HCT116 (cell line): ENCODE data around the gene R3HDM4. TPM values are rescaled to one million over a fixed set of nuclear protein-coding genes. Genes with fewer than 3 reads are reported as not detected.

ENCODE experiments used
- ATAC-seq: fragments of 200-7000 bp; cut with Tn5 transposase; 2 replicates; pipeline ENCODE4 v1.9.1; 2020; ENCODE audit warnings: mild to moderate bottlenecking, moderate library complexity
- BruUV-seq: library from RNA; stranded (reverse); fragments of 400-500 nt; replicated peaks from 2 replicates; lab custom pipeline; 2021; lab: Mats Ljungman, UMichigan
- CTCF ChIA-PET: fragments of 300-600 bp; sonication (Branson Sonifier 250); formaldehyde crosslinking; loops from one replicate; lab custom pipeline; 2021; ENCODE audit warnings: antibody characterized with exemption; lab: Charles Lee
- POLR2A ChIA-PET: fragments of 300-600, 350-600 bp; sonication (Branson Sonifier 250); formaldehyde crosslinking; loops from one replicate; lab custom pipeline; 2021; ENCODE audit warnings: antibody characterized with exemption; lab: Charles Lee
- RAD21 ChIA-PET, 2 experiments: fragments of 300-600 bp; sonication (Branson Sonifier 250); formaldehyde crosslinking; loops; one replicate each; lab custom pipeline; 2023; ENCODE audit warnings: low total read pairs in 2 of 2; ENCODE audit not compliant: uncharacterized antibody in 2 of 2, unreplicated experiment in 2 of 2, low non-redundant PET in 1 of 2; lab: Charles Lee
- DNase-seq: peaks from one replicate; pipeline ENCODE4 v3.0.0-alpha.2; 2010; ENCODE audit warnings: low read depth, low spot score
- H2AFZ ChIP-seq: fragments of 200-600 bp; shearing (Covaris generic), sonication (generic); 2 replicates; pipeline ENCODE4 v1.6.1; 2017; ENCODE audit warnings: low read depth, mixed run types, mixed read lengths, antibody characterized with exemption, low read length; ENCODE audit not compliant: poor library complexity, severe bottlenecking
- H3K27ac ChIP-seq: 2 replicates; pipeline ENCODE4 v1.5.1; 2012; ENCODE audit warnings: low read depth, low read length
- H3K27me3 ChIP-seq: fragments of 200-600 bp; sonication (generic); 2 replicates; pipeline ENCODE4 v1.6.1; 2016; ENCODE audit warnings: mixed run types, low read length, mixed read lengths; ENCODE audit not compliant: insufficient read depth
- H3K36me3 ChIP-seq, 2 experiments: fragments of 200-500 bp in 1 of 2; fragments of 200-600 bp in 1 of 2; sonication (Bioruptor generic) in 1 of 2; sonication (generic) in 1 of 2; 2 replicates each; pipeline versions ENCODE4 v1.5.1 to v1.6.1; 2014 to 2016; ENCODE audit warnings: low read length in 2 of 2, inconsistent platforms in 1 of 2, mixed read lengths in 1 of 2, mixed run types in 1 of 2; ENCODE audit not compliant: insufficient read depth in 2 of 2, control insufficient read depth in 1 of 2
- H3K4me1 ChIP-seq, 2 experiments: fragments of 200-600 bp in 1 of 2; sonication (generic) in 1 of 2; 2 replicates each; pipeline versions ENCODE4 v1.5.1 to v1.6.1; 2012 to 2017; ENCODE audit warnings: low read length in 2 of 2, inconsistent platforms in 1 of 2, mild to moderate bottlenecking in 1 of 2, mixed read lengths in 1 of 2, mixed run types in 1 of 2, moderate library complexity in 1 of 2; ENCODE audit not compliant: insufficient read depth in 2 of 2, control insufficient read depth in 1 of 2
- H3K4me2 ChIP-seq: fragments of 200-600 bp; sonication (generic); 2 replicates; pipeline ENCODE4 v1.6.1; 2017; ENCODE audit warnings: mixed run types, low read length, mixed read lengths
- H3K4me3 ChIP-seq, 2 experiments: fragments of 200-600 bp in 1 of 2; sonication (generic) in 1 of 2; replicated peaks in 1 of 2; 2 replicates each; pipeline ENCODE4 v1.5.1; 2011 to 2016; ENCODE audit warnings: low read length in 2 of 2, control low read depth in 1 of 2, low read depth in 1 of 2, mild to moderate bottlenecking in 1 of 2, mixed read lengths in 1 of 2, mixed run types in 1 of 2
- H3K79me2 ChIP-seq: fragments of 200-600 bp; sonication (generic); 2 replicates; pipeline ENCODE4 v1.6.1; 2017; ENCODE audit warnings: mild to moderate bottlenecking, mixed run types, low read length, moderate library complexity, mixed read lengths; ENCODE audit not compliant: insufficient read depth
- H3K9ac ChIP-seq: fragments of 200-600 bp; sonication (generic); 2 replicates; pipeline ENCODE4 v1.6.1; 2016; ENCODE audit warnings: low read length, mixed read lengths
- H3K9me2 ChIP-seq: fragments of 200-600 bp; sonication (generic), shearing (Covaris generic); 2 replicates; pipeline ENCODE4 v1.6.1; 2017; ENCODE audit warnings: mixed run types, mild to moderate bottlenecking, moderate library complexity; ENCODE audit not compliant: insufficient read depth
- H3K9me3 ChIP-seq, 2 experiments: fragments of 200-500 bp in 1 of 2; fragments of 200-600 bp in 1 of 2; sonication (Bioruptor generic) in 1 of 2; sonication (generic) in 1 of 2; 2 replicates each; pipeline ENCODE4 v1.6.1; 2014 to 2017; ENCODE audit warnings: low read length in 2 of 2, mixed read lengths in 2 of 2, inconsistent platforms in 1 of 2, low read depth in 1 of 2, mild to moderate bottlenecking in 1 of 2, mixed run types in 1 of 2, moderate library complexity in 1 of 2; ENCODE audit not compliant: control insufficient read depth in 1 of 2, insufficient read depth in 1 of 2
- H4K20me1 ChIP-seq: fragments of 200-600 bp; sonication (generic), shearing (Covaris generic); 2 replicates; pipeline ENCODE4 v1.6.1; 2017; ENCODE audit warnings: mixed run types, mild to moderate bottlenecking, moderate library complexity; ENCODE audit not compliant: insufficient read depth
- CBX3 ChIP-seq: IDR thresholded peaks from 2 replicates; pipeline ENCODE4 v1.6.1; 2012; ENCODE audit warnings: low read depth
- EGR1 ChIP-seq: IDR thresholded peaks from 2 replicates; pipeline ENCODE4 v1.6.1; 2012; ENCODE audit warnings: low read depth
- JUND ChIP-seq: IDR thresholded peaks from 2 replicates; pipeline ENCODE4 v1.6.1; 2012
- POLR2AphosphoS5 ChIP-seq: IDR thresholded peaks from 2 replicates; pipeline ENCODE4 v1.6.1; 2011; ENCODE audit warnings: mild to moderate bottlenecking, low read depth, low read length, moderate library complexity
- SIN3A ChIP-seq: IDR thresholded peaks from 2 replicates; pipeline ENCODE4 v1.6.1; 2012; ENCODE audit warnings: low read depth
- SP1 ChIP-seq: IDR thresholded peaks from 2 replicates; pipeline ENCODE4 v1.6.1; 2012; ENCODE audit warnings: low read depth
- TCF7L2 ChIP-seq: IDR thresholded peaks from 2 replicates; pipeline ENCODE4 v1.7.0; 2011; ENCODE audit warnings: borderline replicate concordance, inconsistent platforms; ENCODE audit not compliant: insufficient read depth, insufficient read length; ENCODE audit errors: extremely low read depth
- ZNF274 ChIP-seq: fragments of 200-500 bp; sonication (Bioruptor generic); IDR thresholded peaks from 2 replicates; pipeline ENCODE4 v1.6.1; 2014; ENCODE audit warnings: mild to moderate bottlenecking, low read depth, low read length, inconsistent platforms
- intact Hi-C: fragments of 100-400 bp; cut with micrococcal nuclease; formaldehyde crosslinking; loops from 2 replicates; pipeline ENCODE4 v1.10.0; 2022
- total RNA-seq: library from RNA; stranded (reverse); gene quantifications from one replicate; pipeline ENCODE4 v1.2.1, GENCODE V29; 2021; ENCODE audit not compliant: unreplicated experiment
- TF ChIP-seq, protein P1 (sequence below), 3 experiments: fragments of 200-600 bp in 1 of 3; sonication (generic) in 1 of 3; IDR thresholded peaks in 2 of 3; conservative IDR thresholded peaks in 1 of 3; 2 replicates each; pipeline ENCODE4 v1.5.1; 2012 to 2017; ENCODE audit warnings: low read depth in 2 of 3, low read length in 2 of 3, antibody characterized with exemption in 1 of 3, borderline replicate concordance in 1 of 3, control low read depth in 1 of 3, mild to moderate bottlenecking in 1 of 3, mixed read lengths in 1 of 3, mixed run types in 1 of 3, moderate library complexity in 1 of 3; ENCODE audit not compliant: insufficient read depth in 1 of 3
- TF ChIP-seq, protein P2 (sequence below): IDR thresholded peaks from 2 replicates; pipeline ENCODE4 v1.6.1; 2012
- TF ChIP-seq, protein P3 (sequence below): IDR thresholded peaks from 2 replicates; pipeline ENCODE4 v1.6.1; 2012
- TF ChIP-seq, protein P4 (sequence below): IDR thresholded peaks from 2 replicates; pipeline ENCODE4 v1.6.1; 2012; ENCODE audit warnings: low read depth

Gene R3HDM4
- total RNA-seq, 1 experiment from 2014 or later, result 92.3 TPM

DNA sequence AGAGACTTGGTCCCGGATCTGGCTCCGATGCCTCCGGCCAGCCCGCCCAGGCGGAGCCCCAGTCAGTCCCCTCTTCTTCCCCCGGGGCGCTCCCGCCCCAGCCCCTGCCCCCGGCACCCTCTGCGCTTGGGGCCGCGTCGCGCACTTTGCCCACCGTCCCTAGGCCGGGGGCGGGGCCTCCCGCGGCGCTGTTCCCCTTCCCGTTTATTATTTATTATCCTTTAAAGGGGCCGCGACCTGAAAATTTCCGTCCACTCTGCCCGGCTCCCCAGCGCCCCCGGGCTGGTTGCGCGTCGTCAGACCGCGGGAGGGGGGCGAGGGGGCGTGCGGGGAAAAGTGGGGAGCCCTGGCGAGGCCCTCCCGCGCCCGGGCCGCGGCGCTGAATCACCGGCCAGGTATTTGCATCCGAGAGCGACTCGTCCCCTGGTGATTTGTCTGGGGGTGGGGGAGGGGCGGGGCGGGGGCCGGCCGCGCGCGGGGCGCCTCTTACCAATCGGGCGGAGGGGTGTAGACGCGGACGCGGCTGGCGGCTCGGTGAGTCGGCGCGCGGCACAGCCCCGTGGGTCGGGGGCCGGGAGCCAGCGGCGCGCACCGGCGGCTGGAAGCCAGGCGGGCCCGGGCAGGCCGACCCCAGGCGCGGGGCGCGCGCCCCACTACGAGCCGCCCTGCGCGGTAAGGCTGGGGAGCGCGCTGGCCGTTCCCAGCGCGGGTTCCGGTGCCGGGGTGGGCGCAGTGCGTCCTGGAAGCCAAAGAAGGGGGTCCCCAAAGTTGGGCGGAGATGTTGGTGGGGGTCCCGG, 12.7 kb upstream of the R3HDM4 start, which contains the start of gene ARID3A:
Gene ARID3A (plus strand): TSS at position 510 of the 797 bp plus-strand sequence. CDS start 3,494 bp downstream, outside the sequence.
- peaks cover 13 to 49% of the 10 kb centered on the region in 2 experiments for H3K4me1 ChIP-seq
- DNase-seq (peak; percentile 71), ATAC-seq (peak; percentile 58)
- peak within 1 kb of the TSS; percentile 91 for H3K27ac ChIP-seq
- H3K27me3 ChIP-seq, result no peaks in the 10 kb centered on the region
- H3K9me3 ChIP-seq, result no peaks in the 10 kb centered on the region
- RAD21 ChIA-PET, result interaction anchor here in 1 of 2 experiments (0.6 kb wide), 1 partner anchor 54 kb away, joined by 3 read pairs; no protein-coding TSS in a partner anchor
- peaks cover 0 to 1% of the 10 kb centered on the region in 2 experiments; a peak in 1 of 4 replicates for H3K36me3 ChIP-seq
- H3K9ac ChIP-seq, result peak within 1 kb of the TSS; percentile 92
- POLR2A ChIA-PET, result interaction anchor here (0.9 kb wide), 1 partner anchor 58 kb away, joined by 7 read pairs; the partner anchor contains the start of gene WDR18
- peaks cover 19% of the 10 kb centered on the region for H3K79me2 ChIP-seq
- no TSS peak for BruUV-seq
- H3K4me3 ChIP-seq, result peak within 1 kb of the TSS; percentile 84 to 87
- H3K4me2 ChIP-seq, result peak within 1 kb of the TSS; percentile 99
- no peaks in the 10 kb centered on the region for H3K9me2 ChIP-seq
- intact Hi-C loops, result loop anchor here (1.0 to 10.0 kb wide), 3 partner anchors 15 to 259 kb away; no protein-coding TSS in a partner anchor
- no peaks in the 10 kb centered on the region for H4K20me1 ChIP-seq
- TF ChIP-seq JUND, result no peak
- no peak for TF ChIP-seq ZNF274
- TF ChIP-seq CBX3, result no peak
- TF ChIP-seq POLR2AphosphoS5, result no peak; the same call in 1 of the 2 replicates
- TF ChIP-seq, protein P1, sequence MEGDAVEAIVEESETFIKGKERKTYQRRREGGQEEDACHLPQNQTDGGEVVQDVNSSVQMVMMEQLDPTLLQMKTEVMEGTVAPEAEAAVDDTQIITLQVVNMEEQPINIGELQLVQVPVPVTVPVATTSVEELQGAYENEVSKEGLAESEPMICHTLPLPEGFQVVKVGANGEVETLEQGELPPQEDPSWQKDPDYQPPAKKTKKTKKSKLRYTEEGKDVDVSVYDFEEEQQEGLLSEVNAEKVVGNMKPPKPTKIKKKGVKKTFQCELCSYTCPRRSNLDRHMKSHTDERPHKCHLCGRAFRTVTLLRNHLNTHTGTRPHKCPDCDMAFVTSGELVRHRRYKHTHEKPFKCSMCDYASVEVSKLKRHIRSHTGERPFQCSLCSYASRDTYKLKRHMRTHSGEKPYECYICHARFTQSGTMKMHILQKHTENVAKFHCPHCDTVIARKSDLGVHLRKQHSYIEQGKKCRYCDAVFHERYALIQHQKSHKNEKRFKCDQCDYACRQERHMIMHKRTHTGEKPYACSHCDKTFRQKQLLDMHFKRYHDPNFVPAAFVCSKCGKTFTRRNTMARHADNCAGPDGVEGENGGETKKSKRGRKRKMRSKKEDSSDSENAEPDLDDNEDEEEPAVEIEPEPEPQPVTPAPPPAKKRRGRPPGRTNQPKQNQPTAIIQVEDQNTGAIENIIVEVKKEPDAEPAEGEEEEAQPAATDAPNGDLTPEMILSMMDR (IDR thresholded peaks at IDR 0.05 in 2 of 3, conservative IDR thresholded peaks at IDR 0.05 in 1 of 3; ENCODE audit: borderline replicate concordance in 1 of 3, insufficient read depth in 1 of 3, low read depth in 2 of 3, low read length in 2 of 3), result no peak
- peak; percentile 55 for TF ChIP-seq EGR1
- TF ChIP-seq, protein P2, sequence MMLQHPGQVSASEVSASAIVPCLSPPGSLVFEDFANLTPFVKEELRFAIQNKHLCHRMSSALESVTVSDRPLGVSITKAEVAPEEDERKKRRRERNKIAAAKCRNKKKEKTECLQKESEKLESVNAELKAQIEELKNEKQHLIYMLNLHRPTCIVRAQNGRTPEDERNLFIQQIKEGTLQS, result no peak
- TF ChIP-seq SP1, result peak; percentile 80
- TF ChIP-seq, protein P3, sequence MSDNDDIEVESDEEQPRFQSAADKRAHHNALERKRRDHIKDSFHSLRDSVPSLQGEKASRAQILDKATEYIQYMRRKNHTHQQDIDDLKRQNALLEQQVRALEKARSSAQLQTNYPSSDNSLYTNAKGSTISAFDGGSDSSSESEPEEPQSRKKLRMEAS, result no peak; the same call in 1 of the 2 replicates
- TF ChIP-seq SIN3A, result 0 out of 2 replicates have a peak, but pooled peaks have one; percentile 35
- TF ChIP-seq TCF7L2, result peak; percentile 3
- TF ChIP-seq, protein P4, sequence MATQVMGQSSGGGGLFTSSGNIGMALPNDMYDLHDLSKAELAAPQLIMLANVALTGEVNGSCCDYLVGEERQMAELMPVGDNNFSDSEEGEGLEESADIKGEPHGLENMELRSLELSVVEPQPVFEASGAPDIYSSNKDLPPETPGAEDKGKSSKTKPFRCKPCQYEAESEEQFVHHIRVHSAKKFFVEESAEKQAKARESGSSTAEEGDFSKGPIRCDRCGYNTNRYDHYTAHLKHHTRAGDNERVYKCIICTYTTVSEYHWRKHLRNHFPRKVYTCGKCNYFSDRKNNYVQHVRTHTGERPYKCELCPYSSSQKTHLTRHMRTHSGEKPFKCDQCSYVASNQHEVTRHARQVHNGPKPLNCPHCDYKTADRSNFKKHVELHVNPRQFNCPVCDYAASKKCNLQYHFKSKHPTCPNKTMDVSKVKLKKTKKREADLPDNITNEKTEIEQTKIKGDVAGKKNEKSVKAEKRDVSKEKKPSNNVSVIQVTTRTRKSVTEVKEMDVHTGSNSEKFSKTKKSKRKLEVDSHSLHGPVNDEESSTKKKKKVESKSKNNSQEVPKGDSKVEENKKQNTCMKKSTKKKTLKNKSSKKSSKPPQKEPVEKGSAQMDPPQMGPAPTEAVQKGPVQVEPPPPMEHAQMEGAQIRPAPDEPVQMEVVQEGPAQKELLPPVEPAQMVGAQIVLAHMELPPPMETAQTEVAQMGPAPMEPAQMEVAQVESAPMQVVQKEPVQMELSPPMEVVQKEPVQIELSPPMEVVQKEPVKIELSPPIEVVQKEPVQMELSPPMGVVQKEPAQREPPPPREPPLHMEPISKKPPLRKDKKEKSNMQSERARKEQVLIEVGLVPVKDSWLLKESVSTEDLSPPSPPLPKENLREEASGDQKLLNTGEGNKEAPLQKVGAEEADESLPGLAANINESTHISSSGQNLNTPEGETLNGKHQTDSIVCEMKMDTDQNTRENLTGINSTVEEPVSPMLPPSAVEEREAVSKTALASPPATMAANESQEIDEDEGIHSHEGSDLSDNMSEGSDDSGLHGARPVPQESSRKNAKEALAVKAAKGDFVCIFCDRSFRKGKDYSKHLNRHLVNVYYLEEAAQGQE, result no peak
- CTCF ChIA-PET, result interaction anchor here (1.0 kb wide), 1 partner anchor 58 kb away, joined by 8 read pairs; the partner anchor contains the start of gene WDR18
- no peak within 1 kb of the TSS for H2AFZ ChIP-seq
